ENCODE data around the gene KITLG.
"Not testable (repeated sequence)": the region's sequence is repeated elsewhere in the genome, so short reads cannot be mapped to it uniquely, and the experiment has no call there.

Gene KITLG

DNA sequence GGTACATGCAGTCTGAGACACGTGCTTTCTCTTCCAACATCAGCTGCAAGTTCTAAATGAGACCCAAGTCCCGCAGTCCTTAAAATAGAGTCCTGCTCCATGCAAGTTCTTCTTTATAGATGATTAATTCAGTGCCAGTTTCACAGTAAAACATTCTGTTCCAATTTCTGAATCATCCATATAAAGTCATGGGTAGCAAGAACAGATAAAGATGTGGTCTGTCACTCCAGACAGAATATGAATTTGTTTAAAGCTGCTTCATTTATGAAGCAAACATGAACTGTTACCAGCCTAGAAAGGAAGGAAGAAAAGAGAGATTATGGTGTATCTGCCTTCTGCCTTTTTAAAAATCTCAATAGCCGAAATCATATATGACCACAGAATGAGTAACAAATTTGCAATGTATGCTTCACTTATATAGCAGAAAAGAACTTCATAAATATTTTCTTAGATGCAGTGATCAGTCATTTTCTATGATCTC, 83.3 kb downstream of the KITLG start:
- in situ Hi-C loops (cut with MboI; ENCODE audit: low sequenced_read_pairs): no loop called here

DNA sequence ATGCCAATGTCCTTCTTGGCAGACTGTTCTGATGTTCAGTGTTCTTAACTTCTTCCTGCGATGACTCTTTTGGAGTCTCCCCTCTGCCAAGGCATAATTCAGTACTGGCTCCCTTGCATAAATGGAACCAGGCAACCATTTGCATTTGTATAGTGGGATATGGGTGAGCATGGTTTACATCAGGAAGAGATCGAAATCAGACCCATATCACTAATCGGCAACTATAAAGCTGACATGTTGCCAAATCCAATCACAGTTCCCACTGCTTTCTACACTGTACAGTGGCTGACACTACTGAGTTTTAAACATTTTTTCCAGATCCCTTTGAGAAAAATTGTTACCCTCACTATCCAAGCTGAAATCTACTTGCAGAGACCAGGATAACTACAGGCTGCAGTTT, 83.8 kb downstream of the KITLG start:
- in situ Hi-C loops (cut with MboI; ENCODE audit: low sequenced_read_pairs): no loop called here

DNA sequence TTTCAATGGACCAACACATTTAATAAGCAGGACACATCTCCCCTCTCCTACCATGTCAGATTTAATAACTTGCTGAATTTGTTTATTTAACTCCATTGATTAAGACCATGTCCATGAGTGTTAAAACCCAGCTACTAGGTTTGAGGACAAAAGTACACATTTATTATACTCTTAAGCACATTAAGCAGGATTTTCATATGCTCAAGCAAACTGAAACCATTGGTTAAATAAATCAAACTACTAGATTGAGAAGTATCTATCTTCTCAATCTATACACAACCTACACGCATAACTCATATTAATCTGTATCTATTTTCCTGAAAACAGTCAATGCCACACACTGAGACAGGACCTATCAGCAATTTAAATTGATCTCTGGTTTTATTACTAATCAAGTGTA, 85.2 kb downstream of the KITLG start:
- in situ Hi-C loops (cut with MboI; ENCODE audit: low sequenced_read_pairs): no loop called here

DNA sequence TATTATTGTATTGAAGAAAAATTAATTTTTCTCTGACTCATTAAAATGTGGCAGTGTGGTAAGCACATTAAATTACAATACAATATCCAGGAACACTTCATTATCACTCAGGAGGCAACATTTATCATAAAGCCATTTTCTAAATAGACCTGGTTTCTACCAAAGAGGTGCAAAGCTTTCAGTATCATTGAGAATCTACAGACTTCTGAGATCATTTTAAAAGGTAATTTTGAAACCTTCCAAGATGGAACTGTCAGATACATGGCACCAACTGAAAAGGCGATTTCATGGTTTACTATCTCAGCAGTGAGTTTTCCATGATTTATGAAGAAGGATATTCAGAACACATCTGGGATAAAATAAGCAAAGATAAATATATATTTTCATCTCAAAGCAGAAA, 85.8 kb downstream of the KITLG start:
- in situ Hi-C loops (cut with MboI; ENCODE audit: low sequenced_read_pairs): no loop called here

DNA sequence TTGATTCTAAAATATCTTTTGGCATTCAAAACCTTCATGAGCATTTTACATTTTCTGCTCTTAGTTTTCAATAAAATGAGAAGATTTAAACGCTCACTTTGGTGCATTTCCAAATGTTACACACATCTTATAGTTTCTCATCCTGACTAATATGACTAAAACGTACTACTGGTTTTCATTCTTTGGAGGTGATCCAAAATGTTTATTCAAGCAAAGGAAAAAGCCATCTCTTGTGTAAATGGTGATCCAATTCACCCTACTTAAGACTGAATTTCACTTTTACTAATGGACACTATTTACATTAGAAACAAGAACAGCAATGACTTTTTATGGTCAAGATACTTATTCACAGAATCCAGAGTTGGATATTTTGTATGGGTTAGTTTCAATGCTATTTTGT, 86.6 kb downstream of the KITLG start:
- in situ Hi-C loops (cut with MboI; ENCODE audit: low sequenced_read_pairs): no loop called here

DNA sequence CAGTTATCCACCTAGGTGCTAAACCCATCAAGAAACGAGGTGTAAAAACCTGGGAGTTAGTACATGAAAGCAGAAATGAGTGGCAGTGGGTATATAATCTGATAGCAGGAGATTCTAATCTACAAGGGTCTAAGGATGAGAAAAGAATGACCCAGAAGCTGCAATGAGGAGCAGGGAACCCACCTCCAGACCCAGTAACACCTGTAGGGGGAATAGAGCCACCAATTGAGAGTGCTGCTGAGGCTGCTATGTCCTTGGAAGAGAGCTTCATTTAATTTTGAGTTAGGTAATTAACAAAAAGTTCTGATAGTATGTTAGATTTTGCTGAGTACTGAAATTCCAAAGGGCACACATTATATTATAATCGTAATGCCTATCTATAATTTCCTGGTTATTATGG, 89.8 kb downstream of the KITLG start:
- in situ Hi-C loops (cut with MboI; ENCODE audit: low sequenced_read_pairs): no loop called here

DNA sequence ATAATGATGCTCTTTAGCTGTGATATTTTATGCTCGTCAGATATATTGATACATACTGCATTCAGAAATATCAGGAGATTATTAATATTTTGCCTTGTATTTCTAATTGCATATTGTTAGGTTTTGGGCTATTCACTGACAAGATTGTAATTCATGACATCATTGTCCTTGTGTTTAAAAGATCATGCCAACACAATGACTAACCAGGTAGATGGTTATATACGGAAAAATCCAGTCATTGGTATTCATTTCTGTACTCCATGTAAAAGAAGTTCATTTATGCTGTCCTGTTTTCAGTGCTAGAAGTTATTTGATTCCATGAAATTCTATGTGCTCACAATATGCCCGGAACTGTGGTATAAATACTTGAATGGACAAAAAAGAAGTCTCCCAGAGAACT, 107.5 kb downstream of the KITLG start:
- in situ Hi-C loops (cut with MboI; ENCODE audit: low sequenced_read_pairs): no loop called here

DNA sequence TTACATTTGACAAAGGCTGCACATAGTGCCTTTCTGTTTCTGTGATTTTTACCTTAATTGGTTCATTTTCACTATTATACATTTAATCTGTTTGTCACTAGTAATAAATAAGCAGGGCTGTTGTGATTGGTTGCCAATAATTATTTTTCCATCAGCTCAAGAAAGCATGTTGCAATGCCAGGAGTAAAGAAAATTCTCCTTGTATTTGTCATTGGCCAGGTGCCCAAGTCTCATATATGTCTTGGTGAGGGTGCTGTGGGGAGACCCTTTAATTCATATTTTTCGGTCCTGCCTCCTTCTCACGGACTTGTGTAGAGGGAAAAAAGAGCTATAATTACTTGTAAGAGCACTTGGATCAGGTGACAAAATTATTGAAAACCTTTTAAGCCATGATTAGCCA, 108.0 kb downstream of the KITLG start:
- in situ Hi-C loops (cut with MboI; ENCODE audit: low sequenced_read_pairs): no loop called here

DNA sequence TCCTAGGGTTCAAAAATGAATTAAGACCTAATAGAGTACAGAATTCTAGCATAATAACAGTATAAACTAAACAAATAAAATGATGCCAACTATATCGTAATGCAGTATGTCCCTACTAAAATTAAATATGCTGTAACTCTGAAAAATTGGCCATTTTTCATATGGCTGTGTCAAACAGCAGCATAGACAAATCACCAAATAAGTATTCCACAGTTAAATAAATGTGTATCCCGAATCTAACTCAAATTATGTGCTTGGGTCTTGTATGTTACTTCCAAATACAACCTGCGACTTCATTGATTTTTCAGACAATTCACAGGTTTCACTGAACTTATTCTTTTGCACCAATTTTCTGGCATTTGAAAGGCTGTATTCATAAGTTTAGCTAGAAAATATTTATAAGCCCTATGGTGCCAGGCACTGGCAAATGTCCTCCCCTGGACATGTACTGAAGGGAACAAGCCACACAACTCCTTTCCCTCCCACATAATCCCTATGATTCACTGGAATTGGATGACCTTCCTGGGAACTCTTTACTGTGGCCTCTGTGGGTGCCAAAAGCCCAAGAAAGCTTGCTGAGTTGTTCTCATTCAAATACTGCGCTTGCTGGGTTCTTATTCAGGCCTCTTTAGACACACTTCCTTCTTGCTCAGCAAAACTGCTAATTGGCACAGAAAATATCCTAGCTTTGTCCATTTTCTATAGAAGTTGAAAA, 108.8 kb downstream of the KITLG start:
- in situ Hi-C loops (cut with MboI; ENCODE audit: low sequenced_read_pairs): no loop called here

DNA sequence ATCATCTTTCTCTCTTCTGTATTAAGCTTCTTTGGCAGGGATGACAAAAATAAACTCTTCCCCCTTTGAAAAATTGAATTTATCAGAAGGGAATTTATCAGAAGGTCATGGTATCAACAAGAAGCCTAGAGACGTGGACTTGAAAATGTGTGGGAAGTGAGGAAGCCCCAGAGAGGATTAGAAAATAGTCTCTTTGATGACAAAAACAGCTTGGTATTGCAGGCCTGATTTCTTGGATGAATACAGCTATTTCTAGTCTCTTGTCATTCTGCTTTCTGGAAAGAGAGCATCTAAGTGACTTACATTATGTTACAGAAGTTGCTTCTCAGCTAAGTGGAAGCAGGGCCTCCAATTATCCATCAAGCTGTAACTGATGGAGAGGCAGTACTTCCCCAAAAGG, 111.1 kb downstream of the KITLG start:
- in situ Hi-C loops (cut with MboI; ENCODE audit: low sequenced_read_pairs): no loop called here

DNA sequence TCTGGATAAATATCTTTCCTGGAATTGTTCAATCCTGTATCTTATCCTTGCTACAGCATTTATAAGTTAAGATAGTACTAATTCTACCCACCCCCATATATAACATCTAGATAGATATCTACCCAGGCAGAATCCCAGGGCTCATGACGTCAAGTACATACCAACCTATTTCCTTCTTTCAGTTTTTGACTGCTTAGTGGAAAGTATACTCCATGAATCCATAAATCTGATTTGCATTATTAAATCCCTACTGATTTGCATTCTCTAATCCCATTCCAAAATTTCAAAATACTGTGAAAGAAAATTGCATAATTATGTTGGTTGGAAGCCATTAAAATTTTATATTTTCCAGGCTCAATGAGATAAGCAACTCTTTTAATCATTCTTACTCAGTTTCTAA, 111.7 kb downstream of the KITLG start:
- in situ Hi-C loops (cut with MboI; ENCODE audit: low sequenced_read_pairs): no loop called here

DNA sequence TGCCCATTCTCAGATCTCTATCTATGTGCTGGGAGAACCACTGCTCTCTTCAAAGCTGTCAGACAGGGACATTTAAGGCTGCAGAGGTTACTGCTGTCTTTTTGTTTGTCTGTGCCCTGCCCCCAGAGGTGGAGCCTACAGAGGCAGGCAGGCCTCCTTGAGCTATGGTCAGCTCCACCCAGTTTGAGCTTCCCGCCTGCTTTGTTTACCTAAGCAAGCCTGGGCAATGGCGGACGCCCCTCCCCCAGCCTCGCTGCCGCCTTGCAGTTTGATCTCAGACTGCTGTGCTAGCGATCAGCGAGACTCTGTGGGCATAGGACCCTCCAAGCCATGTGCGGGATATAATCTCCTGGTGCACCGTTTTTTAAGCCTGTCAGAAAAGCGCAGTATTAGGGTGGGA, 113.6 kb downstream of the KITLG start:
- in situ Hi-C loops (cut with MboI; ENCODE audit: low sequenced_read_pairs): not testable (repeated sequence)

DNA sequence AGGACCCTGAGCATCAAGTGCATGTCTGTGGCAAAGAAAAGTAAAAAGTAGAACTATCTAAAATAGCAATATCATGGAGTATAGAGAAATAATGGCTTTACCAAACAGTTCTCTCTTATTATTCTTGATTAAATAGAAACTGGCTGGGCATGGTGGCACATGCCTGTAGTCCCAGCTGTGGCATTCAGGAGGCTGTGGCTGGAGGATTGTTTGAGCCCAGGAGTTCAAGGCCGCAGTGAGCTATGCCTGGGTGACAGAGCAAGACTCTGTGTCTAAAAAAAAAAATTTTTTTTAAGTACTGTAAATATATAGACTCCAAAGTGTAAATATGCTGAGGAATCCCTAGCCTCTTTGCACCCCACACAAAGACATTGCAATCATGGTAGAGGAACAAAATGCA, 121.9 kb downstream of the KITLG start:
- in situ Hi-C loops (cut with MboI; ENCODE audit: low sequenced_read_pairs): no loop called here

DNA sequence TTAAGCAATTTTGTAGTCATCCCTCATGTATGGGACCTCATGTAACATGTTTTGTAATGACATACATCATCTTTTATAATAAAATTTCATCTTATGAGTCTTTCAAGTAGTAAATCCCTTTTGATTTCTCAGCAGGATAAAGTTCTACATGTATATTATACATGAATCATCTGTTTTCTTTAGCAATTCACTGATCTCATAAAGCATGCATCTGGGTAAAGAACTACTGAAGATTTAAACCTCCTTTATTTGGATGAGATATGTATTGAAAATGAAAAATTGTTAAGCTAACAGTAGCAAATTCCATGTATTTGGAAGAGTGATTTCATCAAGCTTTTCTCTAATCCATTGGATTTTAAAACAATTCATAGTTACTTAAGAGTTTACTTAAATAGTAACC, 126.9 kb downstream of the KITLG start:
- in situ Hi-C loops (cut with MboI; ENCODE audit: low sequenced_read_pairs): no loop called here

DNA sequence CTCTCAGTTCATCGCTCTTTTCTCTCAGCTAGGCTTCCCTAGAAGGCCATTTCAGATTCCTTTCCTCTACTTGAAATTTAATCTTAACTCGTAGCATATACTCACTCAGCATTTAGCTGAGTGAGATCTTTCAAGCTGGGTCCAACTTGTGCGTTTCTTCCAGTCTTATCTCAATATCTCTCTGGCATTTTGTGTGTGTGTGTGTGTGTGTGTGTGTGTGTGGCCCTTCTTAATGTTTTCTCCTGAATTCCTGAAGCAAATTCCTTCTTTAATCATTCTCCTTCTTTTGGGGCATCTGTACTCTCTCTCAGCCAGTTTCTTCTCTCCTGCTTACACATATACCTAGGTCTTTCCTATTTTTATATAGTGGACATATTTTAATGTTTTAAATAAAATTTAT, 129.1 kb downstream of the KITLG start:
- in situ Hi-C loops (cut with MboI; ENCODE audit: low sequenced_read_pairs): no loop called here

DNA sequence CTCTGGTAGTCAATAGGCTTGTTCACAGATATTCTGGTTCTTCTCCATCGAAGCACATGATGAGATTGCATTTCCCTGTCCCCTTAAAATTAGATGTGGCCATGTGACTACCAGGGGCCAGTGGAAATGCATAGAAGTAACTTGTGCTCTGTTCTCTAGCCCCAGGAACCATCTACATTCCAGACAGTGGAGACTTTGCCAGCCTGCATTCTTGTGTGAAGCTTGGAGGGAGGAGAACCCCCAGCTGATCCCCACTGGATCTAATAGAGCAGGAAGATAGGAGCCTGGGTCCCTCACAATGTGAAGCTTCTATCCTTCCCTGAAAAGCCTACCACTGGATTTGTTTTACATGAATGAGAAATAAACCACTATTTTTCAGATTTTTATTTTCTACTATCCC, 130.1 kb downstream of the KITLG start:
- in situ Hi-C loops (cut with MboI; ENCODE audit: low sequenced_read_pairs): no loop called here

DNA sequence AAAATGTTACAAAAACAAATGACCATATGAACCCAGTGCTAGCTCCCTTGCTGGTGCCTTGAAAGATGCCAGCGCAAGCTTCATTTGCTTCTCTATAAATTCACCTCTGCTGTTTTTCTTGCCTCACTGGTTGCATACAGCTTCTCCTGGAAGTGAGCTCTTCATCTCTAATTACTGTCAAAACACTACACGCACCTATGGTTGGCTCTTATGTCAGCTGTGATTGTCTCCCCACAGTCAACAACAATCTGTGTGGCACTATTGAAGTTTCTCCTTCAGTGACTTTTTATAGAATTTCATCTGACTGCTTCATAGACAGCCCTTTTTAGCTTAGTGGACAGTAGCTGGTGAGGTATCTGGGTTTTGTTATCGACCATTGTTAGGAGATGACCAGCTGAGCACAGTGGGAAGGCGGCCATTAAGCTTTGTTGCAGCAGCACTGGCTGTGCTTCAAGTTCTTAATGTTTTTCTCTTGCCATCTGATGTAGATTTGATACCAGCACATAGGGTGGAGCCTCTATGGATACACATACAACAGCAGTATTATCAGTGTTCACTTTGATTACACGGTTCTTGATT, 131.8 kb downstream of the KITLG start:
- in situ Hi-C loops (cut with MboI; ENCODE audit: low sequenced_read_pairs): no loop called here

DNA sequence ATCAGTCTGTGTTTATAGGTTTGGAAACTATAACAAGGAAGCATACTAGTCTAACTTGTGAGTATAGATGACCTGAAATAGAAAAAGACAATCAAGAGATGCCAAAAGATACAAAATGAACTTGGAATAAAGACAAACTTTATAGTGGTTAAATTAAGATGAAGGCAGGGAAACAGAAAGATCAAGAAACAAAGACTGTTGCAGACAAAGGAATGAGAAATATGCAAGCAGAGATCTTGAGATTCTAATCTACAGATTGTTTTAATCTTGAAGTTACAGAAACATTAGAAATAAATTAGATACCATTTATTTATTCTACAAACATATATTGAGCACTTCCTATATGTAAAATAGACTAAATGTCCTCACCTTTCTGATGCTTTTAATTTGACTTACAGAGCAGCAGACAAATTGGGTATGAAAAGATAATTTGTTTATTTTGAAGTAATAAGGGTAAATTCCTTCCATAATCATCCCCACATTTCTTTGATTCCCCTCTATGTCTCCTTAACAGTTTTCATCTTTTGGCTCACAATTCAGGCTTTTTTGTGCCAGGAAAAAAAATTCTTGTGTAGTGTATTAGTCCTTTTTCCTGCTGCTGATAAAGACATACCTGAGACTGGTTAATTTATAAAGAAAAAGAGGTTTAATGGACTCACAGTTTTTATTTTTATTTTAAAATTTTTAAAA, 134.4 kb downstream of the KITLG start:
- in situ Hi-C loops (cut with MboI; ENCODE audit: low sequenced_read_pairs): no loop called here

DNA sequence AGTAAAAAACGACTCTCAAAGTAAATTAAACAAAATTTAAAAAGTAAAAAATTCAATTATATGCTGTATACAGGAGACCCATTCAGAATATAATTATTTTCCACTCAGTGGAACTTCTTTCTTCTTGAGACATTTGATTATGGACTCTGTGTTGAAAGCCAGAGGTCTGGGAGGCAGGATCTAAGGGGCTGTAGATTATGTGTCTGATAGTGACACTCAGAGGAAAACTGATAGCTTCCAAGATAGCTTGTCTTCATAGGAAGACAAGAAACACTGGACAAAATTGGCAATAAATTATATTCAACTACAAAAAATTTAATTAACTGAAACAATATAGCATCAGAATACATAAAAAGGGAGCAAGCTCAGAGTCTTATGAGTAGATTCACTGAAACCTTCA, 135.8 kb downstream of the KITLG start:
- in situ Hi-C loops (cut with MboI; ENCODE audit: low sequenced_read_pairs): no loop called here

Data from HL-60/S4 treated with retinoic acid at 250 ng/mL for 4 days and 3 days (cell line).